ENCODE data around the gene PDGFRB. TPM values are rescaled to one million over a fixed set of nuclear protein-coding genes. Genes with fewer than 3 reads are reported as not detected.
A peak's percentile ranks its signal among the peaks of the same experiment; 100 is the strongest.

PDGFRB gene
- polyA plus RNA-seq, 2 of the 4 experiments (the other 2 are of a cell fraction): 0.22 TPM

- no peak for ATAC-seq
- H3K4me3 ChIP-seq: no peak overlapping the region
- no peak for FAIRE-seq
- H3K9me3 ChIP-seq: no peaks in the 10 kb centered on the region
- no peak overlapping the region for H3K4me2 ChIP-seq
- H3K27ac ChIP-seq: peak overlapping the region in 1 of 2 experiments; percentile 93; a peak in 2 of 6 replicates
- no peak for TF ChIP-seq RARB (CRISPR knock-in tag; IDR thresholded peaks at IDR 0.05)
- TF ChIP-seq KDM5A (IDR thresholded peaks at IDR 0.05): no peak
- no peak for TF ChIP-seq MAFK (IDR thresholded peaks at IDR 0.05; ENCODE audit: partially characterized antibody)
- no peak for TF ChIP-seq MYC (IDR thresholded peaks at IDR 0.05; ENCODE audit: borderline replicate concordance, low read length)
- no peak for TF ChIP-seq SREBF2 (IDR thresholded peaks at IDR 0.05)
- TF ChIP-seq RAD21 (conservative IDR thresholded peaks at IDR 0.05 in 1 of 2, IDR thresholded peaks at IDR 0.05 in 1 of 2): no peak
- no peak for TF ChIP-seq SMC3 (IDR thresholded peaks at IDR 0.05)
- no peak for TF ChIP-seq GATA3 (IDR thresholded peaks at IDR 0.05; ENCODE audit: borderline replicate concordance)
- no peak for TF ChIP-seq CHD4 (IDR thresholded peaks at IDR 0.05; ENCODE audit: borderline replicate concordance)
- no peak for TF ChIP-seq CEBPB (IDR thresholded peaks at IDR 0.05)
- no peak for TF ChIP-seq ESRRA (IDR thresholded peaks at IDR 0.05; ENCODE audit: borderline replicate concordance, low read length)
- TF ChIP-seq ZSCAN20 (CRISPR knock-in tag; IDR thresholded peaks at IDR 0.05): no peak
- TF ChIP-seq RFX5 (IDR thresholded peaks at IDR 0.05): no peak
- TF ChIP-seq RNF2 (IDR thresholded peaks at IDR 0.05; ENCODE audit: borderline replicate concordance, low read depth): no peak
- peaks cover 33% of the 10 kb centered on the region for H3K4me1 ChIP-seq
- 77% methylated on average over 18 of the region's 21 CpGs for WGBS (ENCODE audit: missing lambda C conversion rate)
- ChIA-PET CTCF (interaction anchor here (0.9 to 5.7 kb wide), 10 partner anchors 9 to 215 kb away, joined by 3 to 32 read pairs (median 8); no protein-coding TSS in a partner anchor), POLR2A (no interaction called here)
- DNase-seq (ENCODE audit: low read depth in 1 of 2, low spot score in 1 of 2): no peak
Observed at GRCh38 chr5:150135557-150136304, 19.9 kb downstream of the PDGFRB start.

- CTCF ChIA-PET: interaction anchor here (0.7 to 5.7 kb wide), 5 partner anchors 14 to 302 kb away, joined by 3 to 32 read pairs (median 4); no protein-coding TSS in a partner anchor
- FAIRE-seq (no peak), ATAC-seq (no peak), DNase-seq (ENCODE audit: low read depth in 1 of 2, low spot score in 1 of 2) (no peak)
- H3K9me3 ChIP-seq: no peaks in the 10 kb centered on the region
- H3K4me2 ChIP-seq: no peak overlapping the region
- no peak overlapping the region for H3K4me3 ChIP-seq
- POLR2A ChIA-PET: no interaction called here
- no peak for TF ChIP-seq E2F6 (IDR thresholded peaks at IDR 0.05; ENCODE audit: borderline replicate concordance, low read depth)
- H3K4me1 ChIP-seq: peaks cover 25% of the 10 kb centered on the region
- WGBS (ENCODE audit: missing lambda C conversion rate): 56% methylated on average over 7 of the region's 7 CpGs
- H3K27ac ChIP-seq: no peak overlapping the region; a peak in 1 of 6 replicates
Observed at GRCh38 chr5:150134198-150134588, 21.5 kb downstream of the PDGFRB start.

- POLR2A ChIA-PET: no interaction called here
- CTCF ChIA-PET: interaction anchor here (0.6 to 11.7 kb wide), 9 partner anchors 14 to 303 kb away, joined by 3 to 82 read pairs (median 3); no protein-coding TSS in a partner anchor
- no peaks in the 10 kb centered on the region for H3K9me3 ChIP-seq
- 75% methylated on average over 14 of the region's 16 CpGs for WGBS (ENCODE audit: missing lambda C conversion rate)
- no peak overlapping the region for H3K27ac ChIP-seq
- H3K4me3 ChIP-seq: no peak overlapping the region
- FAIRE-seq (no peak), DNase-seq (ENCODE audit: low read depth in 1 of 2, low spot score in 1 of 2) (no peak), ATAC-seq (no peak)
- no peak overlapping the region for H3K4me2 ChIP-seq
- H3K4me1 ChIP-seq: peaks cover 20% of the 10 kb centered on the region
- TF ChIP-seq HOXB13 (CRISPR knock-in tag; IDR thresholded peaks at IDR 0.05; ENCODE audit: low read depth) (no peak), HMGXB4 (CRISPR knock-in tag; IDR thresholded peaks at IDR 0.05; ENCODE audit: borderline replicate concordance) (no peak), TP53 (CRISPR knock-in tag; IDR thresholded peaks at IDR 0.05) (no peak), RCOR1 (IDR thresholded peaks at IDR 0.05; ENCODE audit: low read depth, low read length) (no peak), FOSL2 (IDR thresholded peaks at IDR 0.05) (no peak), FOSL2 (CRISPR knock-in tag; IDR thresholded peaks at IDR 0.05) (no peak), POLR2A (IDR thresholded peaks at IDR 0.05; ENCODE audit: low read length) (no peak), NR3C1 (IDR thresholded peaks at IDR 0.05) (no peak), RAD21 (conservative IDR thresholded peaks at IDR 0.05 in 1 of 2, IDR thresholded peaks at IDR 0.05 in 1 of 2) (no peak), MAZ (IDR thresholded peaks at IDR 0.05; ENCODE audit: borderline replicate concordance, low read depth, low read length) (no peak), BHLHE40 (IDR thresholded peaks at IDR 0.05; ENCODE audit: low read depth, low read length) (no peak), RNF2 (IDR thresholded peaks at IDR 0.05; ENCODE audit: borderline replicate concordance, low read depth) (no peak), ATOH8 (CRISPR knock-in tag; IDR thresholded peaks at IDR 0.05; ENCODE audit: low read depth) (no peak), CEBPB (IDR thresholded peaks at IDR 0.05) (no peak)
Observed at GRCh38 chr5:150133581-150134197, 22.0 kb downstream of the PDGFRB start.

Data from A549 (cell line).